Neural cell (in vitro differentiated cells): ENCODE data around the gene MAGI2. TPM values are rescaled to one million over a fixed set of nuclear protein-coding genes. Genes with fewer than 3 reads are reported as not detected.

ENCODE experiments used
- H2AFZ ChIP-seq: fragments of 200-600, 300-800 bp; sonication (generic), shearing (Covaris generic); 2 replicates; pipeline ENCODE4 v1.6.0; 2014; ENCODE audit warnings: low read depth, mild to moderate bottlenecking, antibody characterized with exemption, low read length, moderate library complexity
- H3F3A ChIP-seq: fragments of 200-600 bp; shearing (Covaris generic); 2 replicates; pipeline ENCODE4 v1.6.1; 2016; ENCODE audit warnings: mild to moderate bottlenecking, moderate library complexity, mixed read lengths, antibody characterized with exemption, low read length; ENCODE audit not compliant: insufficient read depth, poor library complexity, severe bottlenecking
- H3K27ac ChIP-seq: fragments of 200-600, 300-800 bp; sonication (generic), shearing (Covaris generic); 2 replicates; pipeline ENCODE4 v1.5.1; 2014; ENCODE audit warnings: mild to moderate bottlenecking, low read length, moderate library complexity
- H3K27me3 ChIP-seq: fragments of 300-800, 200-600 bp; sonication (generic), shearing (Covaris generic); 2 replicates; pipeline ENCODE4 v1.6.0; 2014; ENCODE audit warnings: mild to moderate bottlenecking, low read depth, low read length, moderate library complexity; ENCODE audit not compliant: insufficient read depth
- H3K36me3 ChIP-seq: fragments of 300-800, 200-600 bp; sonication (generic), shearing (Covaris generic); 2 replicates; pipeline ENCODE4 v1.5.1; 2014; ENCODE audit warnings: mild to moderate bottlenecking, antibody characterized with exemption, low read length, moderate library complexity; ENCODE audit not compliant: insufficient read depth
- H3K4me2 ChIP-seq: fragments of 300-800, 200-600 bp; sonication (generic), shearing (Covaris generic); 2 replicates; pipeline ENCODE4 v1.6.0; 2014; ENCODE audit warnings: mild to moderate bottlenecking, low read length
- H3K4me3 ChIP-seq: fragments of 300-800, 200-600 bp; sonication (generic), shearing (Covaris generic); 2 replicates; pipeline ENCODE4 v1.5.1; 2014; ENCODE audit warnings: mild to moderate bottlenecking, low read length, moderate library complexity
- H3K79me2 ChIP-seq: fragments of 200-600 bp; shearing (Covaris generic); replicated peaks from 2 replicates; pipeline ENCODE4 v1.6.0; 2014; ENCODE audit warnings: mild to moderate bottlenecking, low read length, moderate library complexity; ENCODE audit not compliant: insufficient read depth
- H3K9ac ChIP-seq: fragments of 300-800, 200-600 bp; sonication (generic), shearing (Covaris generic); 2 replicates; pipeline ENCODE4 v1.6.1; 2016; ENCODE audit warnings: mild to moderate bottlenecking, low read length, mixed read lengths
- H3K9me2 ChIP-seq: fragments of 200-600 bp; shearing (Covaris generic); 2 replicates; pipeline ENCODE4 v1.6.1; 2016; ENCODE audit warnings: mild to moderate bottlenecking, low read length, mixed read lengths; ENCODE audit not compliant: insufficient read depth
- H3K9me3 ChIP-seq: fragments of 200-600, 300-800 bp; sonication (generic), shearing (Covaris generic); 2 replicates; pipeline ENCODE4 v1.6.1; 2016; ENCODE audit warnings: mild to moderate bottlenecking, mixed run types, low read length, moderate library complexity, mixed read lengths
- H4K20me1 ChIP-seq: fragments of 200-600 bp; shearing (Covaris generic); 2 replicates; pipeline ENCODE4 v1.6.1; 2016; ENCODE audit warnings: mild to moderate bottlenecking, mixed run types; ENCODE audit not compliant: insufficient read depth
- EP300 ChIP-seq: fragments of 450-650 bp; conservative IDR thresholded peaks from 2 replicates; pipeline ENCODE4 v1.6.1; 2014; ENCODE audit warnings: antibody characterized with exemption, mild to moderate bottlenecking, moderate library complexity; ENCODE audit not compliant: poor library complexity, severe bottlenecking
- EZH2 ChIP-seq: fragments of 200-600, 300-800 bp; shearing (Covaris generic), sonication (generic); IDR thresholded peaks from 2 replicates; pipeline ENCODE4 v1.6.1; 2014; ENCODE audit warnings: antibody characterized with exemption, low read length, borderline replicate concordance, mild to moderate bottlenecking; ENCODE audit not compliant: insufficient read depth, poor library complexity, severe bottlenecking
- MXI1 ChIP-seq: fragments of 450-650 bp; conservative IDR thresholded peaks from 2 replicates; pipeline ENCODE4 v1.6.1; 2014; ENCODE audit warnings: antibody characterized with exemption, mild to moderate bottlenecking; ENCODE audit not compliant: poor library complexity, severe bottlenecking
- POLR2AphosphoS5 ChIP-seq: IDR thresholded peaks from 2 replicates; pipeline ENCODE4 v1.6.1; 2012
- RAD21 ChIP-seq: fragments of 450-650 bp; conservative IDR thresholded peaks from 2 replicates; pipeline ENCODE4 v1.6.1; 2014; ENCODE audit warnings: antibody characterized with exemption, mild to moderate bottlenecking, moderate library complexity
- SMC3 ChIP-seq: fragments of 450-650 bp; conservative IDR thresholded peaks from 2 replicates; pipeline ENCODE4 v1.6.1; 2014; ENCODE audit warnings: antibody characterized with exemption, mild to moderate bottlenecking, moderate library complexity; ENCODE audit not compliant: poor library complexity
- TAF1 ChIP-seq: IDR thresholded peaks from 2 replicates; pipeline ENCODE4 v1.6.1; 2012; ENCODE audit warnings: low read depth
- polyA plus RNA-seq: library from polyadenylated mRNA; depleted of rRNA; stranded (reverse); fragments of >200 nt; gene quantifications from 2 replicates; pipeline ENCODE4 v1.2.3, GENCODE V29; 2014
- TF ChIP-seq, protein P1 (sequence below): IDR thresholded peaks from 2 replicates; pipeline ENCODE4 v1.6.1; 2012; ENCODE audit warnings: borderline replicate concordance
- TF ChIP-seq, protein P2 (sequence below): fragments of 450-650 bp; IDR thresholded peaks from 2 replicates; pipeline ENCODE4 v1.5.1; 2014; ENCODE audit warnings: antibody characterized with exemption, mild to moderate bottlenecking, moderate library complexity; ENCODE audit not compliant: poor library complexity, severe bottlenecking

Gene MAGI2
- polyA plus RNA-seq, 1 donor from 2014 or later = 19.3 TPM

DNA sequence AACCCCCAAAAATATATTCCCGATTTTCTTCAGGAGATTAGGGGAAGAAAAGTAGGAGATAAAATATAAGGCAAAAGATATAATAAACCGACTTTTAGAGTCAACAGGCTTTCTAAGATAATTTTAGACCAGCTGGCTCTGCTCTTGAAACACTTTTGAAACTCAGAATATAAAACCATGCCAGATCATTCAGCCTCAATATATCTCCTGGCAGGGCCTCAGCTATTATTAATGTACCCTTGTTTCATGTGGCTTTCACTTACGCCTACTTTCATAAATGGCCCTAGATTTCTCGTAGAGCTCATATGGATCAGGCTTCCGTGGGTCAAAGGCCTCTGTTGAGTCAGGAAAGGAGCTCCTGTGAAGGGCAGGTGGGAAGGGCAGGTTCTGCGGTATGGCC lies 1258.9 kb downstream of the MAGI2 start:
- H4K20me1 ChIP-seq = no peaks in the 10 kb centered on the region
- H3K36me3 ChIP-seq = peaks cover 3% of the 10 kb centered on the region
- no peaks in the 10 kb centered on the region for H3K79me2 ChIP-seq
- H3K9ac ChIP-seq = no peak overlapping the region
- H2AFZ ChIP-seq = no peak overlapping the region
- no peaks in the 10 kb centered on the region for H3K9me3 ChIP-seq
- H3F3A ChIP-seq = no peaks in the 10 kb centered on the region
- H3K9me2 ChIP-seq = no peaks in the 10 kb centered on the region
- H3K4me2 ChIP-seq = no peak overlapping the region
- H3K27me3 ChIP-seq = no peaks in the 10 kb centered on the region
- H3K27ac ChIP-seq = no peak overlapping the region
- TF ChIP-seq, protein P1, sequence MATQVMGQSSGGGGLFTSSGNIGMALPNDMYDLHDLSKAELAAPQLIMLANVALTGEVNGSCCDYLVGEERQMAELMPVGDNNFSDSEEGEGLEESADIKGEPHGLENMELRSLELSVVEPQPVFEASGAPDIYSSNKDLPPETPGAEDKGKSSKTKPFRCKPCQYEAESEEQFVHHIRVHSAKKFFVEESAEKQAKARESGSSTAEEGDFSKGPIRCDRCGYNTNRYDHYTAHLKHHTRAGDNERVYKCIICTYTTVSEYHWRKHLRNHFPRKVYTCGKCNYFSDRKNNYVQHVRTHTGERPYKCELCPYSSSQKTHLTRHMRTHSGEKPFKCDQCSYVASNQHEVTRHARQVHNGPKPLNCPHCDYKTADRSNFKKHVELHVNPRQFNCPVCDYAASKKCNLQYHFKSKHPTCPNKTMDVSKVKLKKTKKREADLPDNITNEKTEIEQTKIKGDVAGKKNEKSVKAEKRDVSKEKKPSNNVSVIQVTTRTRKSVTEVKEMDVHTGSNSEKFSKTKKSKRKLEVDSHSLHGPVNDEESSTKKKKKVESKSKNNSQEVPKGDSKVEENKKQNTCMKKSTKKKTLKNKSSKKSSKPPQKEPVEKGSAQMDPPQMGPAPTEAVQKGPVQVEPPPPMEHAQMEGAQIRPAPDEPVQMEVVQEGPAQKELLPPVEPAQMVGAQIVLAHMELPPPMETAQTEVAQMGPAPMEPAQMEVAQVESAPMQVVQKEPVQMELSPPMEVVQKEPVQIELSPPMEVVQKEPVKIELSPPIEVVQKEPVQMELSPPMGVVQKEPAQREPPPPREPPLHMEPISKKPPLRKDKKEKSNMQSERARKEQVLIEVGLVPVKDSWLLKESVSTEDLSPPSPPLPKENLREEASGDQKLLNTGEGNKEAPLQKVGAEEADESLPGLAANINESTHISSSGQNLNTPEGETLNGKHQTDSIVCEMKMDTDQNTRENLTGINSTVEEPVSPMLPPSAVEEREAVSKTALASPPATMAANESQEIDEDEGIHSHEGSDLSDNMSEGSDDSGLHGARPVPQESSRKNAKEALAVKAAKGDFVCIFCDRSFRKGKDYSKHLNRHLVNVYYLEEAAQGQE = no peak
- no peak for TF ChIP-seq TAF1
- no peak overlapping the region for H3K4me3 ChIP-seq

DNA sequence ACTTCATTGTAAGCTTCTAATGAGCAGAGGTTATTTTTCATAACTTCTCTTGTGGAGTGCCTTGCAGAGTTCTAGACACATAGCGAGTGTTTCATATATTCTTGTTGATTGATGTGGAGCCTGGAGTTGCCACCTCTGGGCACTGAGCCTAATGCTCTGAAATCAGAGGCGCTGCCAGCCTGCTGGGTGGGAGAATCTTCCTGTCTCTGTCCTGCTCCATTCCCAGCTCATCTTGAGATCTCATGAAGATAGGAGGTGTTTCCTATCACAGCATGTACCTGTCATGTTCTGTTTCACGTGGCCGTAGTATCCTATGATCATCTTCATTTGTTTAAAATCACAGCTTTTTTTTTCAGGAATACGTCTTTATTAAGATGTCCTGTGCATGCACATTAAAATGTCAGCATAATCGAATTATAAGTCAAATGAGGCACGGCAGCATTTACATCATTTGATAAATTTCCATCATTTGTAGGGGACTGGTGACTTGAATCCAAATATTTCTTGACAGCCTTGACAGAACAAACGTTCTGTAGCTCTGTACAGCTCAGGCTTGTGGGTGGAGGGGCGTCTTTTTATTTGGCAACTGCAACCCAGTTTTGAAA lies 1261.9 kb downstream of the MAGI2 start:
- Histone ChIP-seq H3K79me2 (no peaks in the 10 kb centered on the region), H3K4me2 (no peak overlapping the region), H3K27me3 (no peaks in the 10 kb centered on the region), H2AFZ (no peak overlapping the region), H4K20me1 (no peaks in the 10 kb centered on the region), H3K9me2 (no peaks in the 10 kb centered on the region), H3K9ac (no peak overlapping the region), H3K36me3 (peaks cover 3% of the 10 kb centered on the region), H3K9me3 (no peaks in the 10 kb centered on the region), H3F3A (no peaks in the 10 kb centered on the region), H3K4me3 (no peak overlapping the region), H3K27ac (no peak overlapping the region)
- TF ChIP-seq RAD21 = no peak
- TF ChIP-seq EZH2 = no peak
- no peak for TF ChIP-seq POLR2AphosphoS5
- no peak for TF ChIP-seq TAF1
- no peak for TF ChIP-seq EP300
- TF ChIP-seq, protein P2, sequence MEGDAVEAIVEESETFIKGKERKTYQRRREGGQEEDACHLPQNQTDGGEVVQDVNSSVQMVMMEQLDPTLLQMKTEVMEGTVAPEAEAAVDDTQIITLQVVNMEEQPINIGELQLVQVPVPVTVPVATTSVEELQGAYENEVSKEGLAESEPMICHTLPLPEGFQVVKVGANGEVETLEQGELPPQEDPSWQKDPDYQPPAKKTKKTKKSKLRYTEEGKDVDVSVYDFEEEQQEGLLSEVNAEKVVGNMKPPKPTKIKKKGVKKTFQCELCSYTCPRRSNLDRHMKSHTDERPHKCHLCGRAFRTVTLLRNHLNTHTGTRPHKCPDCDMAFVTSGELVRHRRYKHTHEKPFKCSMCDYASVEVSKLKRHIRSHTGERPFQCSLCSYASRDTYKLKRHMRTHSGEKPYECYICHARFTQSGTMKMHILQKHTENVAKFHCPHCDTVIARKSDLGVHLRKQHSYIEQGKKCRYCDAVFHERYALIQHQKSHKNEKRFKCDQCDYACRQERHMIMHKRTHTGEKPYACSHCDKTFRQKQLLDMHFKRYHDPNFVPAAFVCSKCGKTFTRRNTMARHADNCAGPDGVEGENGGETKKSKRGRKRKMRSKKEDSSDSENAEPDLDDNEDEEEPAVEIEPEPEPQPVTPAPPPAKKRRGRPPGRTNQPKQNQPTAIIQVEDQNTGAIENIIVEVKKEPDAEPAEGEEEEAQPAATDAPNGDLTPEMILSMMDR = no peak
- TF ChIP-seq MXI1 = no peak
- TF ChIP-seq, protein P1 = no peak
- no peak for TF ChIP-seq SMC3
